Activated T-helper 1 cell treated with Interleukin-2 at 50 U/mL for 16 hours (primary cell): ENCODE data around the gene RASA3.
A peak's percentile ranks its signal among the peaks of the same experiment; 100 is the strongest.
"Not testable (repeated sequence)": the region's sequence is repeated elsewhere in the genome, so short reads cannot be mapped to it uniquely, and the experiment has no call there.

ENCODE experiments used
- DNase-seq: peaks from one replicate; pipeline ENCODE4 v3.0.0-alpha.2; 2020; ENCODE audit warnings: low read depth

Gene RASA3

DNA sequence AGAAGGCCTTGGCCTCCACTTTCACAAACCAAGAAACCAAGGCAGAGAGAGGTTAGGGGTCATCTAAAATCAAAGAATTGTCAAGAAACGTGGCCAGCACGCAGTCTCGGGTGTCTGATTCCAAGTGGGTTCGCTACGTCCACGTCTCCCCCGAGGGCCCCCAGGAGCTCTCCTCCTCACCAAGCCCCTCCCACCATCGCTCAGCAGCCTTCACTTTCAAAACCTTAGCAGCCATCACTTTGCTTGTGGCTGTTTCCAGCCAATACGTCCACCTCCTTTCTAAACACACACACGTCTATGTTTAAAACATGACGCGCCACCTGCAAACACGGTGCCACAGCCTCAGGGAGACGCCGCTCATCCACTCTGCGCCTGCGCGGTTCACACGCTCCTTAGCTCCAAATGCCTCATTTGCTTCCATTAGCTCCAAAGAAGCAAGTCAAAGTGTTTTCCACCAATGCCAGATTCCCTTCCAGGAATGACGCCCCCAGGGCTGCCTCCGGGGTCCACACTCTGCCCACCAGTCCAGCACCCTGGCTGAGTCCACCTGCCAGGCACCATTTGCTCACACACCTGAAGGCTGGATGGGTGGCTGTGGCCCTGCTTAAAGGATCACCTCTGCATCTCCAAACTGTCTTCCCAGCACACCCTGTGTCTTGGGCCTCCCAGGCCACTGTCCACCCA, 5.5 kb downstream of the RASA3 start:
- no peak for DNase-seq

DNA sequence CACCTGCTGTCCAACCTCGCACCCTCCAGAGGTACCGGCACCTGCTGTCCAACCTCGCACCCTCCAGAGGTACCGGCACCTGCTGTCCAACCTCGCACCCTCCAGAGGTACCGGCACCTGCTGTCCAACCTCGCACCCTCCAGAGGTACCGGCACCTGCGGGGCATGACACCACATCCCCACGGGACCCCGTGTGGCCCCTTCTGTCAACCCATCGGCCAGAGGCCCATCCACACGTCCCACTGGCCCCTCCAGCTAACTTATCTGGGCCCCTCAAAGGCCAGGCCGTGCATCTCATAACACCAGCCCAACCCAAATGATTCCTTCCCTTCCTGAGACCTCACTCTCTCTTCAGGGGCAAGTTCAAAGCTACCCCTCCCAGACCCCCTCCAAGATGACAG, 6.3 kb downstream of the RASA3 start:
- not testable (repeated sequence) for DNase-seq

GRCh38 chr13:114125589-114125988, 6.8 kb downstream of the RASA3 start:
- no peak for DNase-seq

DNA sequence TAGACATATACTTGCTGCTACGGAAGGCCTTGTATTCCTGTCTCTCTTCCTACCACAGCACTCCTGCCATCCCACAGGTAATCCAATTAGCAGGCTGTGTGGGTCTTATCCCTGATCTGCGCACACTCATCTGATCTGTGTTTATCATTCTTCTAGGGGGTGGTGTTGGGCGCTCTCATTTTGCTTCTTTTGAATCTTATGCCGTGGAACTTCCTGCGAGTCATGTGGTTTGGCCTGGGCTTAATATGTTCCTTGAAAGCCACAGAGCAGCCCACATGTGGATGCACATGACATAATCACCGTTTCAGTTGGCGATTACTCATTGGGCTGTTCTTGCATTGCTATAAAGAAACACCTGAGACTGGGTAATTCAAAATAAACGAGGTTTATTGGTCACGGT, 7.5 kb downstream of the RASA3 start:
- peak; percentile 39 for DNase-seq

GRCh38 chr13:114124431-114124830, 8.0 kb downstream of the RASA3 start:
- no peak for DNase-seq

GRCh38 chr13:114123876-114124275, 8.5 kb downstream of the RASA3 start:
- no peak for DNase-seq

GRCh38 chr13:114123448-114123847, 9.0 kb downstream of the RASA3 start:
- DNase-seq = no peak

- no peak for DNase-seq
Observed at GRCh38 chr13:114122591-114123211, 9.7 kb downstream of the RASA3 start.

DNA sequence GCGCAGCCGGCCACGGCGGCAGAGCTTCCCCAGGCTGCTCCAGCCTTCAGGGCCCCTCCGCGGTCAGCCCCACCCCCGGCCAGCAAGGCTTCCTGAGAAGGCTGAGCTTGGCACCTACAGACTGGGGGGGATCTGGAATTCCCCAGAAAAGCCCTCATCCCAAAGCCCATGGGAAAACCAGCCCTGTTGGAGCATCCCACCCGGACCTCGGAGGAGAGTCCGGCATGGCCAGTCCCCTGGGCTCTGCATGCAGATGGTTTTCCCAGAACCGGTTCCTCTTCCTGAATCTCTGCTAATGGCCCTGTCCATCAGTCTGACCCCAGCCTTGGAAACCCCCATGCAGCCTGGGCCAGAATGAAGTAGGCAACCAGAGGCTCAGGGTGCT, 10.3 kb downstream of the RASA3 start:
- no peak for DNase-seq

GRCh38 chr13:114121496-114122126, 10.8 kb downstream of the RASA3 start:
- DNase-seq = no peak

GRCh38 chr13:114121031-114121430, 11.4 kb downstream of the RASA3 start:
- DNase-seq = no peak

DNA sequence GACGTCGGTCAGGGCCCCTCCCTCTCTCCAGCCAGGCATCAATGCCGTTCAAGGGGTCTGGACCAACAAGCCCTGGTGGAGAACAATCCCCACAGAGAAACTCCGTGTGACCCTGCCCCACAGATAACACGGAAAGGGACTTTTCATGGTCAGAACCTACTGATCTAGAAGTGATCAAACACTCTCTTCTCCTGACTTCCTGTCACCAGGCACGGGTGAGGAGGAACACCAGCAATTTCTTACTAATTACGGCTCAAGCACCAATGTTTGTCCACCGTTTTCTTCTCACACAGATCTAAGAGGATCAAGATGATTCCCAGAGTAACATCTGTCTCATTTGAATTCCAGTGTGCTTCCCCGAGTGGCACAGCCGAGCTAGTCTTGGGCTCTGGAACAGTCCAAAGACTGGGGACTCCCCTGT, 11.8 kb downstream of the RASA3 start:
- no peak for DNase-seq

- no peak for DNase-seq
Observed at GRCh38 chr13:114119196-114119595, 13.2 kb downstream of the RASA3 start.

GRCh38 chr13:114118511-114119123, 13.8 kb downstream of the RASA3 start:
- DNase-seq = no peak

GRCh38 chr13:114118086-114118485, 14.3 kb downstream of the RASA3 start:
- DNase-seq = no peak

DNA sequence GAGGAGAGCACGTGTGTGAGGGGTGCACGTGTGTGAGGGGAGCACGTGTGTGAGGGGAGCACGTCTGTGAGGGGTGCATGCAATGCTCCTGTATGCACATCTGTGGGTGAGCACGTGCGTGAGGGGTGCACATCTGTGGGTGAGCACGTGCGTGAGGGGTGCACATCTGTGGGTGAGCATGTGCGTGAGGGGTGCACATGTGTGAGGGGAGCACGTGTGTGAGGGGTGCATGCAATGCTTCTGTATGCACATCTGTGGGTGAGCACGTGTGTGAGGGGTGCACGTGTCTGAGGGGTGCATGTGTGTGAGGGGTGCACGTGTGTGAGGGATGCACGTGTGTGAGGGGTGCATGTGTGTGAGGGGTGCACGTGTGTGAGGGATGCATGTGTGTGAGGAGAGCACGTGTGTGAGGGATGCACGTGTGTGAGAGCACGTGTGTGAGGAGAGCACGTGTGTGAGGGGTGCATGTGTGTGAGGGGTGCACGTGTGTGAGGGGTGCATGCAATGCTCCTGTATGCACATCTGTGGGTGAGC, 15.0 kb downstream of the RASA3 start:
- not testable (repeated sequence) for DNase-seq

- no peak for DNase-seq
Observed at GRCh38 chr13:114116734-114117133, 15.7 kb downstream of the RASA3 start.

- DNase-seq = no peak
Observed at GRCh38 chr13:114115796-114116195, 16.6 kb downstream of the RASA3 start.

DNA sequence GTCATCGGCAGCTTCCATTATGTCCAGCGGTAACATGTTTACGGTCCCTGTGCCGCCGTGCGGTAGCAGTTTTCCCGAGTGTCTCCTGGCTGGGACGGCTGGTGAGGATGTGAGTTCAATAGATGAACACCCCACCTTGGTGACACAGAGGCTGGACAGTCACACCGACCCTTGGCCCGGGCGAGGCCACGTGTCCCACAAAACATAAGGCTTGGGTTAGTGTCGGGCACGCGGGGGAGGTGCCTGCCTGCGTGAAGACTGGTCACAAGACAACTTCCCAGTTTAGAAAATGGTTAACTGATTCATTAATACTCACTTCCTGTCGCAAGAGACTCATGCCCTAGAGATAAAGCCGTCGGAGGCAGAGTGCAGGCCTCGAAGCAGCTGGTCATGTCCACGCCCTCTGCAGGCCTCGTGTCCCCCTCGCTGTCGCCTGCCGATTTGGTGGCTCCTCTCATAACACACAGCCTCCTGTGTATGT, 17.2 kb downstream of the RASA3 start:
- no peak for DNase-seq

- DNase-seq = not testable (repeated sequence)
Observed at GRCh38 chr13:114114666-114115065, 17.8 kb downstream of the RASA3 start.

- DNase-seq = no peak
Observed at GRCh38 chr13:114114006-114114640, 18.3 kb downstream of the RASA3 start.

GRCh38 chr13:114113395-114113794, 19.0 kb downstream of the RASA3 start:
- not testable (repeated sequence) for DNase-seq
